Left hindlimb (tissue), 1 donor: ENCODE data around the gene DNAJB13.

Experiments used
- DNase-seq: peaks from one replicate; pipeline ENCODE4 v3.0.0-alpha.2; 2018

Gene DNAJB13

GRCh38 chr11:74018331-74019005 lies 67.6 kb downstream of the DNAJB13 start:
- DNase-seq: peak; percentile 62

GRCh38 chr11:74019104-74019738 lies 68.4 kb downstream of the DNAJB13 start:
- DNase-seq: no peak

- DNase-seq: no peak
Observed at GRCh38 chr11:74019860-74020259, 69.0 kb downstream of the DNAJB13 start.
